GM23338 (cell line): ENCODE measurements around the gene CMKLR1.

Experiments
- EZH2 ChIP-seq: fragments of 200-600 bp; sonication (generic); IDR thresholded peaks from one replicate; pipeline ENCODE4 v1.8.0; 2017; ENCODE audit warnings: antibody characterized with exemption, mild to moderate bottlenecking, low read depth; ENCODE audit not compliant: unreplicated experiment
- JUNB ChIP-seq: IDR thresholded peaks from one replicate; pipeline ENCODE4 v1.6.1; 2016; ENCODE audit warnings: antibody characterized with exemption; ENCODE audit not compliant: unreplicated experiment
- POLR2AphosphoS5 ChIP-seq: IDR thresholded peaks from 2 replicates; pipeline ENCODE4 v1.6.1; 2016; ENCODE audit warnings: antibody characterized with exemption, low read depth
- TF ChIP-seq, protein P1 (sequence below), 2 experiments: fragments of 200-600 bp in 1 of 2; sonication (generic) in 1 of 2; conservative IDR thresholded peaks; 2 replicates each; pipeline versions ENCODE4 v1.5.1 to v1.6.1; 2016 to 2017; ENCODE audit warnings: antibody characterized with exemption in 2 of 2, low read depth in 2 of 2, mild to moderate bottlenecking in 2 of 2, moderate library complexity in 1 of 2
- TF ChIP-seq, protein P2 (sequence below): IDR thresholded peaks from one replicate; pipeline ENCODE4 v1.6.1; 2018; ENCODE audit warnings: antibody characterized with exemption; ENCODE audit not compliant: unreplicated experiment

DNA sequence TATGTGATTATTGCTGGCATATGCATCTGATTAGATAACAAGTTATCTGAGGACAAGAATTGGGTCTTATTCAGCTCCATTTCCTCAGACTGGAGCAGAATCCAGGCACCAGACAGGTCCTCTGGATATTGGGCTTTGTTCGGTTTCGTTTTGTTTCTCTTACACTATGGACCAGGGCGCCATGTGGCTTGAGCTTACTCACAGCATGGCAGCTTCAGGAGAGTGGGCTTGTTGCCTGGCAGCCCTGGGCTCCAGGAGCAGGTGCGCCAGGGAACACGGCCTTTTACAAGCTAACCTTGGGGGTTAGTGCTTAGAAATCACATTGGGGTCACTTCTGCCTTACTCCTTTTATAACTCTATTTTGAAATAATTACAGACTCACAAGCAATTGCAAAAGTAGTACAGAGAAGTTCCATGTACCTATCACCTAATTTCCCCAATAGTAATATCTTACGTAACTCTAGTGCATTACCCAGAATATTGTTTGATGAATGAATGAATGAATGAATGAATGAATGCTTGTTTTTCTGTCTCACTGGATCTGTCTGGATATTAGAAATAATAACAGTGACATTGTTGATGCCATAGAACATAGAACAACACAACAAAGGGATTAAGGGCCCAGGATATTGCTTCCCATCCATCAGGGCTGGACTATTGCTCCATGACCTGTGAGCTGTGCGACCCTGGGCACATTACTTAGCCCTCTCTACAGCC lies 39.0 kb downstream of the CMKLR1 start:
- TF ChIP-seq POLR2AphosphoS5 (no peak), EZH2 (no peak), JUNB (no peak)
- TF ChIP-seq, protein P1, sequence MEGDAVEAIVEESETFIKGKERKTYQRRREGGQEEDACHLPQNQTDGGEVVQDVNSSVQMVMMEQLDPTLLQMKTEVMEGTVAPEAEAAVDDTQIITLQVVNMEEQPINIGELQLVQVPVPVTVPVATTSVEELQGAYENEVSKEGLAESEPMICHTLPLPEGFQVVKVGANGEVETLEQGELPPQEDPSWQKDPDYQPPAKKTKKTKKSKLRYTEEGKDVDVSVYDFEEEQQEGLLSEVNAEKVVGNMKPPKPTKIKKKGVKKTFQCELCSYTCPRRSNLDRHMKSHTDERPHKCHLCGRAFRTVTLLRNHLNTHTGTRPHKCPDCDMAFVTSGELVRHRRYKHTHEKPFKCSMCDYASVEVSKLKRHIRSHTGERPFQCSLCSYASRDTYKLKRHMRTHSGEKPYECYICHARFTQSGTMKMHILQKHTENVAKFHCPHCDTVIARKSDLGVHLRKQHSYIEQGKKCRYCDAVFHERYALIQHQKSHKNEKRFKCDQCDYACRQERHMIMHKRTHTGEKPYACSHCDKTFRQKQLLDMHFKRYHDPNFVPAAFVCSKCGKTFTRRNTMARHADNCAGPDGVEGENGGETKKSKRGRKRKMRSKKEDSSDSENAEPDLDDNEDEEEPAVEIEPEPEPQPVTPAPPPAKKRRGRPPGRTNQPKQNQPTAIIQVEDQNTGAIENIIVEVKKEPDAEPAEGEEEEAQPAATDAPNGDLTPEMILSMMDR (conservative IDR thresholded peaks at IDR 0.05; ENCODE audit: low read depth in 2 of 2) = no peak
- TF ChIP-seq, protein P2, sequence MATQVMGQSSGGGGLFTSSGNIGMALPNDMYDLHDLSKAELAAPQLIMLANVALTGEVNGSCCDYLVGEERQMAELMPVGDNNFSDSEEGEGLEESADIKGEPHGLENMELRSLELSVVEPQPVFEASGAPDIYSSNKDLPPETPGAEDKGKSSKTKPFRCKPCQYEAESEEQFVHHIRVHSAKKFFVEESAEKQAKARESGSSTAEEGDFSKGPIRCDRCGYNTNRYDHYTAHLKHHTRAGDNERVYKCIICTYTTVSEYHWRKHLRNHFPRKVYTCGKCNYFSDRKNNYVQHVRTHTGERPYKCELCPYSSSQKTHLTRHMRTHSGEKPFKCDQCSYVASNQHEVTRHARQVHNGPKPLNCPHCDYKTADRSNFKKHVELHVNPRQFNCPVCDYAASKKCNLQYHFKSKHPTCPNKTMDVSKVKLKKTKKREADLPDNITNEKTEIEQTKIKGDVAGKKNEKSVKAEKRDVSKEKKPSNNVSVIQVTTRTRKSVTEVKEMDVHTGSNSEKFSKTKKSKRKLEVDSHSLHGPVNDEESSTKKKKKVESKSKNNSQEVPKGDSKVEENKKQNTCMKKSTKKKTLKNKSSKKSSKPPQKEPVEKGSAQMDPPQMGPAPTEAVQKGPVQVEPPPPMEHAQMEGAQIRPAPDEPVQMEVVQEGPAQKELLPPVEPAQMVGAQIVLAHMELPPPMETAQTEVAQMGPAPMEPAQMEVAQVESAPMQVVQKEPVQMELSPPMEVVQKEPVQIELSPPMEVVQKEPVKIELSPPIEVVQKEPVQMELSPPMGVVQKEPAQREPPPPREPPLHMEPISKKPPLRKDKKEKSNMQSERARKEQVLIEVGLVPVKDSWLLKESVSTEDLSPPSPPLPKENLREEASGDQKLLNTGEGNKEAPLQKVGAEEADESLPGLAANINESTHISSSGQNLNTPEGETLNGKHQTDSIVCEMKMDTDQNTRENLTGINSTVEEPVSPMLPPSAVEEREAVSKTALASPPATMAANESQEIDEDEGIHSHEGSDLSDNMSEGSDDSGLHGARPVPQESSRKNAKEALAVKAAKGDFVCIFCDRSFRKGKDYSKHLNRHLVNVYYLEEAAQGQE = no peak
